ENCODE data around the gene GRIP1.
"Not testable (repeated sequence)": the region's sequence is repeated elsewhere in the genome, so short reads cannot be mapped to it uniquely, and the experiment has no call there.

GRIP1 gene

GRCh38 chr12:66503746-66504145 is 175.1 kb downstream of the GRIP1 start:
- Histone ChIP-seq H3K9ac (ENCODE audit: low read depth, low read length) (no peak overlapping the region), H3K27me3 (ENCODE audit: control insufficient read depth, insufficient read depth, low read length) (no peaks in the 10 kb centered on the region), H3K9me3 (replicated peaks; ENCODE audit: low read length) (no peaks in the 10 kb centered on the region), H3K4me2 (ENCODE audit: low read length) (no peak overlapping the region), H3K4me1 (ENCODE audit: control insufficient read depth, insufficient read depth, low read length) (no peaks in the 10 kb centered on the region), H3K36me3 (ENCODE audit: insufficient read depth, low read length) (no peaks in the 10 kb centered on the region), H3K4me3 (ENCODE audit: low read length) (no peak overlapping the region)

DNA sequence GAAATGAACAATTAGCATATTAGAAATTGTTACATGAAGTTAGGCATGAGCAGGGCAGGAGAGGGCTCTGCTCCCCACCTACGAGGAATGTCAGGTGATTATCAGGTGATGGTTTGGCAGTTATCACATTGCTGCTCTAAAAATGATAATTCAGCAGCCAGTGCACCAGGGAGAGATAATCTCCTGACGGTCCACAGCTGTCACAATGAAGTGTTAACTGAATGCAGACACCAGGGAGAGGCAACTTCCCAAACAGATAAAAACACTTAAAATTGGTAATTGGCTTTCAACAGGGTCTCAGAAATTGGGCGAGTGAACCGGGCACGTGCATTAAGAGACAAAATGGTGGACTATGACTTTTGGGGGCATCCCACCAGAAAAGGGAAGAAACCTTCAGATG is 176.0 kb downstream of the GRIP1 start:
- Histone ChIP-seq H3K9ac (ENCODE audit: low read depth, low read length) (no peak overlapping the region), H3K36me3 (ENCODE audit: insufficient read depth, low read length) (no peaks in the 10 kb centered on the region), H3K9me3 (replicated peaks; ENCODE audit: low read length) (no peaks in the 10 kb centered on the region), H3K4me3 (ENCODE audit: low read length) (no peak overlapping the region), H3K4me2 (ENCODE audit: low read length) (no peak overlapping the region), H3K27me3 (ENCODE audit: control insufficient read depth, insufficient read depth, low read length) (no peaks in the 10 kb centered on the region), H3K4me1 (ENCODE audit: control insufficient read depth, insufficient read depth, low read length) (no peaks in the 10 kb centered on the region)

- Histone ChIP-seq H3K4me1 (ENCODE audit: control insufficient read depth, insufficient read depth, low read length) (no peaks in the 10 kb centered on the region), H3K9me3 (replicated peaks; ENCODE audit: low read length) (no peaks in the 10 kb centered on the region), H3K9ac (ENCODE audit: low read depth, low read length) (no peak overlapping the region), H3K4me2 (ENCODE audit: low read length) (no peak overlapping the region), H3K36me3 (ENCODE audit: insufficient read depth, low read length) (no peaks in the 10 kb centered on the region), H3K4me3 (ENCODE audit: low read length) (no peak overlapping the region), H3K27me3 (ENCODE audit: control insufficient read depth, insufficient read depth, low read length) (peaks cover 16% of the 10 kb centered on the region)
Measured at GRCh38 chr12:66500841-66501240, 178.0 kb downstream of the GRIP1 start.

DNA sequence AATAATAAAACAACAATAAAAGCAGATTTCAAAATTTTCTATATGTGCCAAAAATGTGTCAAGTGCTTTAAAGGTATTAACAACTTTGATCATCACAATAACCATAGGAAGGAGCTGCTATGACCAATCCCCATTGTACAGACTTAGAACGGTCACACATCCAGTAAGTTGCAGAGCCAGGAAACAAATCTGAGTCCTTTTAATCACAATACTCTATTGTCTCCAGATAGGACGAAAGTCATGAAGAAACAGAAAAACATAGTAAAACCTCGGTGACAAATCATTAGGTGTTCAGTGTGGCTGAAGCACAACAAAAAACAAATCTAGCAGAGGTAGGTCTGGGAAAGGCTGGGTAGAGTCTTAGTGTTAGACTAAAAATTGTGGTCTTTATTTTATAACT is 178.8 kb downstream of the GRIP1 start:
- Histone ChIP-seq H3K4me3 (ENCODE audit: low read length) (no peak overlapping the region), H3K4me1 (ENCODE audit: control insufficient read depth, insufficient read depth, low read length) (no peaks in the 10 kb centered on the region), H3K27me3 (ENCODE audit: control insufficient read depth, insufficient read depth, low read length) (peaks cover 23% of the 10 kb centered on the region), H3K36me3 (ENCODE audit: insufficient read depth, low read length) (no peaks in the 10 kb centered on the region), H3K9ac (ENCODE audit: low read depth, low read length) (no peak overlapping the region), H3K4me2 (ENCODE audit: low read length) (no peak overlapping the region), H3K9me3 (replicated peaks; ENCODE audit: low read length) (no peaks in the 10 kb centered on the region)

GRCh38 chr12:66499000-66499399 is 179.9 kb downstream of the GRIP1 start:
- Histone ChIP-seq H3K4me3 (ENCODE audit: low read length) (no peak overlapping the region), H3K4me2 (ENCODE audit: low read length) (no peak overlapping the region)

DNA sequence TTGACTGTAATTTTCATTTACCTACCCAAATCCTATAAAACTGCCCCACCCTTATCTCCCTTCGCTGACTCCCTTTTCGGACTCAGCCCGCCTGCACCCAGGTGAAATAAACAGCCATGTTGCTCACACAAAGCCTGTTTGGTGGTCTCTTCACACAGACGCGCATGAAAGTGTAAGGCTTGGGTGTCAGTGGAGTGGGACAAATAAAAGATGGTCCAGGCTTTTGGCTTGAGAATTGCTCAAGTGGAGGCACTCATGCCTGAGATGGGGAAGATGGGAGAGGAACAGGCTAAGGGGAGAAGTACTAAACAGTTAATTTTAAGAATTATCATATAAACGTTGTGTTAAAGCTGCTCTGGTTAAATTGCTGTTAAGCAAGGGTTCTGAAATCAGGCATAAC is 180.8 kb downstream of the GRIP1 start:
- H3K27me3 ChIP-seq (ENCODE audit: control insufficient read depth, insufficient read depth, low read length), result peaks cover 37% of the 10 kb centered on the region
- not testable (repeated sequence) for H3K4me3 ChIP-seq (ENCODE audit: low read length); H3K9ac ChIP-seq (ENCODE audit: low read depth, low read length); H3K36me3 ChIP-seq (ENCODE audit: insufficient read depth, low read length); H3K4me1 ChIP-seq (ENCODE audit: control insufficient read depth, insufficient read depth, low read length); H3K4me2 ChIP-seq (ENCODE audit: low read length); H3K9me3 ChIP-seq (replicated peaks; ENCODE audit: low read length)

More at GRCh38 chr12:66499000-66499399, 179.9 kb downstream of the GRIP1 start:
- Histone ChIP-seq H3K36me3 (ENCODE audit: insufficient read depth, low read length) (no peaks in the 10 kb centered on the region), H3K27me3 (ENCODE audit: control insufficient read depth, insufficient read depth, low read length) (peaks cover 32% of the 10 kb centered on the region), H3K4me1 (ENCODE audit: control insufficient read depth, insufficient read depth, low read length) (no peaks in the 10 kb centered on the region), H3K9me3 (replicated peaks; ENCODE audit: low read length) (no peaks in the 10 kb centered on the region), H3K9ac (ENCODE audit: low read depth, low read length) (no peak overlapping the region)

- H3K36me3 ChIP-seq (ENCODE audit: insufficient read depth, low read length), result no peaks in the 10 kb centered on the region
- no peaks in the 10 kb centered on the region for H3K4me1 ChIP-seq (ENCODE audit: control insufficient read depth, insufficient read depth, low read length)
- no peaks in the 10 kb centered on the region for H3K9me3 ChIP-seq (replicated peaks; ENCODE audit: low read length)
- no peak overlapping the region for H3K4me3 ChIP-seq (ENCODE audit: low read length)
- H3K9ac ChIP-seq (ENCODE audit: low read depth, low read length), result no peak overlapping the region
- H3K4me2 ChIP-seq (ENCODE audit: low read length), result no peak overlapping the region
- H3K27me3 ChIP-seq (ENCODE audit: control insufficient read depth, insufficient read depth, low read length), result peaks cover 37% of the 10 kb centered on the region
Measured at GRCh38 chr12:66497008-66497897, 181.6 kb downstream of the GRIP1 start.

- no peak overlapping the region for H3K9ac ChIP-seq (ENCODE audit: low read depth, low read length)
Measured at GRCh38 chr12:66496595-66496994, 182.3 kb downstream of the GRIP1 start.

GRCh38 chr12:66495709-66496108 is 183.2 kb downstream of the GRIP1 start:
- H3K4me1 ChIP-seq (ENCODE audit: control insufficient read depth, insufficient read depth, low read length), result no peaks in the 10 kb centered on the region
- peaks cover 41% of the 10 kb centered on the region for H3K27me3 ChIP-seq (ENCODE audit: control insufficient read depth, insufficient read depth, low read length)
- no peak overlapping the region for H3K4me3 ChIP-seq (ENCODE audit: low read length)
- no peak overlapping the region for H3K9ac ChIP-seq (ENCODE audit: low read depth, low read length)
- H3K4me2 ChIP-seq (ENCODE audit: low read length), result no peak overlapping the region
- H3K36me3 ChIP-seq (ENCODE audit: insufficient read depth, low read length), result no peaks in the 10 kb centered on the region
- H3K9me3 ChIP-seq (replicated peaks; ENCODE audit: low read length), result no peaks in the 10 kb centered on the region

More at GRCh38 chr12:66496595-66496994, 182.3 kb downstream of the GRIP1 start:
- Histone ChIP-seq H3K27me3 (ENCODE audit: control insufficient read depth, insufficient read depth, low read length) (peaks cover 37% of the 10 kb centered on the region), H3K4me3 (ENCODE audit: low read length) (no peak overlapping the region), H3K9me3 (replicated peaks; ENCODE audit: low read length) (no peaks in the 10 kb centered on the region), H3K4me2 (ENCODE audit: low read length) (no peak overlapping the region), H3K36me3 (ENCODE audit: insufficient read depth, low read length) (no peaks in the 10 kb centered on the region), H3K4me1 (ENCODE audit: control insufficient read depth, insufficient read depth, low read length) (no peaks in the 10 kb centered on the region)

- Histone ChIP-seq H3K4me3 (ENCODE audit: low read length) (no peak overlapping the region), H3K4me2 (ENCODE audit: low read length) (no peak overlapping the region), H3K9ac (ENCODE audit: low read depth, low read length) (no peak overlapping the region), H3K9me3 (replicated peaks; ENCODE audit: low read length) (no peaks in the 10 kb centered on the region), H3K27me3 (ENCODE audit: control insufficient read depth, insufficient read depth, low read length) (peaks cover 41% of the 10 kb centered on the region), H3K4me1 (ENCODE audit: control insufficient read depth, insufficient read depth, low read length) (no peaks in the 10 kb centered on the region), H3K36me3 (ENCODE audit: insufficient read depth, low read length) (no peaks in the 10 kb centered on the region)
Measured at GRCh38 chr12:66493819-66494218, 185.1 kb downstream of the GRIP1 start.

DNA sequence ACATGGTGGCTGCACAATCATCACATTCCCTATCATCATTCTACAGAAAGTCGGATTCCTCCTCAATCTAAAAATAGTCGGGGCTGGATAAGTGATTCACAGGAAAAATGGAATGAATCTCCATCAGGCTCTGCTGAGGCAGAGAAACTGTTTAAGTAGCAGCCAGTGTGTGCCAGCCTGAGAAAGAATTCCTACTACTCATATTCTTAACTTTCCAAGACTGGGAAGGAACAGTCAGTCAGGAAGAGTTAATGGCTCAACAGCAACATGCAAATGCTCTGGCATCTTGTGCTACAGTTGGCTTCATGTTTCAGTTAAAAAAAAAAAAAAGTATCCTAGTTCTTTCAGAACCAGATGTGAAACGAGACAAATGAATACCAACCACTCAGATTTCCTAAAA is 187.0 kb downstream of the GRIP1 start:
- Histone ChIP-seq H3K4me2 (ENCODE audit: low read length) (no peak overlapping the region), H3K36me3 (ENCODE audit: insufficient read depth, low read length) (no peaks in the 10 kb centered on the region), H3K9ac (ENCODE audit: low read depth, low read length) (no peak overlapping the region), H3K4me1 (ENCODE audit: control insufficient read depth, insufficient read depth, low read length) (no peaks in the 10 kb centered on the region), H3K4me3 (ENCODE audit: low read length) (no peak overlapping the region), H3K9me3 (replicated peaks; ENCODE audit: low read length) (no peaks in the 10 kb centered on the region), H3K27me3 (ENCODE audit: control insufficient read depth, insufficient read depth, low read length) (peaks cover 35% of the 10 kb centered on the region)

Measured in skeletal muscle satellite cell (primary cell).